NCI-H460 (cell line): ENCODE data around the gene CCZ1. TPM values are rescaled to one million over a fixed set of nuclear protein-coding genes. Genes with fewer than 3 reads are reported as not detected.
"Not testable (repeated sequence)": the region's sequence is repeated elsewhere in the genome, so short reads cannot be mapped to it uniquely, and the experiment has no call there.

Experiments
- DNase-seq: peaks from one replicate; pipeline ENCODE4 v3.0.0-alpha.2; 2016; ENCODE audit warnings: low read depth; ENCODE audit errors: extremely low read depth
- small RNA-seq, 2 experiments: library from RNA; depleted of rRNA; stranded (forward); fragments of <200 nt; gene quantifications; one replicate each; pipeline ENCODE3, GENCODE V24; 2014
- total RNA-seq: library from RNA; depleted of rRNA; stranded (reverse); fragments of >200 nt; shearing (Covaris generic); gene quantifications from 2 replicates; pipeline ENCODE4 v1.2.3, GENCODE V29; 2014; rRNA removed

The CCZ1 gene
- total RNA-seq, 1 experiment from 2014 or later, result 87.6 TPM

GRCh38 chr7:5904726-5905125 lies 6.2 kb downstream of the CCZ1 start:
- DNase-seq, result not testable (repeated sequence)

DNA sequence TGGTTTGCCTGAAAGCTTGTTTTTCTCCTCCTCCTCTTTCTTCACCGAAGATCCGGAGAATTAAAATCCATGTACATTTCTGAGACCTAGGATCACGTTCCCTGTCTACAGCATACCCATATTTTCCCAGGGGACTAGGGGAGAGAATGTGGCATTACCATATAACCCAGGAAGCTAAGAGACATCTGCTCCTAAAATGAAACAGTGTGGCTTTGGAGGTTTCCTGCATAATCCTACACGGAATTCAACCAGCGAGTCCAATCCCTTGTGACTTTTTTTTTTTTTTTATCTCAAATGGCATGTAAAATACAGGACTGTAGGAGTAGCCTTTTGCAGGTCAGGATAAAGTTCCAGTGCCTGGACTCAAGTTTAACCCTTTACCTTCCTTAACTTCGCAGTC lies 10.3 kb downstream of the CCZ1 start:
- not testable (repeated sequence) for DNase-seq

- DNase-seq, result not testable (repeated sequence)
These were observed 18.0 kb downstream of the CCZ1 start for GRCh38 chr7:5916529-5916928.

DNA sequence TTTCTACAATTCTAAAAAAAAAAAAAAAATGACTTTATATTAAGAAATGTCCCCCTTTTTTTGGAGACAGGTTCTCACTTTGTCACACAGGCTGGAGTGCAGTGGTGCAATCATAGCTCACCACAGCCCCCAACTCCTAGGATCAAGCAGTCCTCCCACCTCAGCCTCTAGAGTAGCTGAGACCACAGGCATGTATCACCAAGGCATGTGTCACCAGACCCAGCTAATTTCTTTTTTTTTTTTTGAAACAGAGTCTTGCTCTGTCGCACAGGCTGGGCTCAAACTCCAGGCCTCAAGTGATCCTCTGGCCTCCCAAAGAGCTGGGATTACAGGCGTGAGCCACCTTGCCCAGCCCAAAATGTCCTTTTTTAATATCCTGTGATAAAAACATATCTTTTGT lies 25.6 kb downstream of the CCZ1 start:
- not testable (repeated sequence) for DNase-seq

DNA sequence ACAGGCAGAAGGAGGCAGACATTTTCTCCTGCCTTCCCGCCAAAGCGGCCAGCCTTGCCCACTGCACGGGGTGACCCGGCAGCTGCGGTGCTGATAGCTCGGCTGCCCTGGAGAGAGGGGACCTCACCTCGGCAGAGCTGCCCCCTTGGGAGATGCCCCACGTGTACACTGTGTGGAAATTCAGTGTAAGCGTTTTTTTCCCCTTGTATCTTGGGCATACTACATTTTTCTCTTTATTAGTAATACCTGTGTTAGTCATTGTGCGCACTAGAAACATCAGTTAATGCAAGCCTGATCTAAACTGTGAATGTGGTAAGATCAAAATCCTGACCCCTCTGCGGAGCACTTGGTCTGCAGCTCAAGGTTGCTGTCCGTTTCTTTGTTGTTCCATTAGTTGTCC lies 26.1 kb downstream of the CCZ1 start:
- DNase-seq, result not testable (repeated sequence)

- not testable (repeated sequence) for DNase-seq
These were observed 27.8 kb downstream of the CCZ1 start for GRCh38 chr7:5926263-5926870.

GRCh38 chr7:5930290-5930689 lies 31.8 kb downstream of the CCZ1 start:
- DNase-seq, result not testable (repeated sequence)

DNA sequence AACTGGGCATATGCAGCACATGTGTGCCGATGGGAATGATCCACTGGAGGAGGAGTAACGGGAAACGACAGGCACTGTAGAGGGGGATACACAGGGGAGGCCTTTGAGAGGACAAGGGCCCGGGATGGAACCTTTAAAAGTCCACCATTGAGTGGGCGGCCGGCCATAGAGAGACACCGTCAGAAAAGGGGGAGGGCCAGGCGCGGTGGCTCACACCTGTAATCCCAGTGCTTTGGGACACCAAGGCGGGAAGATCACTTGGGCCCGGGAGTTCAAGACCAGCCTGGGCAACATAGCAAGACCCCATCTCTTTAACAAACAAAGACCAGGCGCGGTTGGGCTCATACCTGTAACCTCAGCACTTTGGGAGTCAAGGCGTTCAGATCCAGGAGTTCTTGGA lies 32.7 kb downstream of the CCZ1 start:
- not testable (repeated sequence) for DNase-seq

GRCh38 chr7:5931905-5932644 lies 33.5 kb downstream of the CCZ1 start:
- DNase-seq, result not testable (repeated sequence)

DNA sequence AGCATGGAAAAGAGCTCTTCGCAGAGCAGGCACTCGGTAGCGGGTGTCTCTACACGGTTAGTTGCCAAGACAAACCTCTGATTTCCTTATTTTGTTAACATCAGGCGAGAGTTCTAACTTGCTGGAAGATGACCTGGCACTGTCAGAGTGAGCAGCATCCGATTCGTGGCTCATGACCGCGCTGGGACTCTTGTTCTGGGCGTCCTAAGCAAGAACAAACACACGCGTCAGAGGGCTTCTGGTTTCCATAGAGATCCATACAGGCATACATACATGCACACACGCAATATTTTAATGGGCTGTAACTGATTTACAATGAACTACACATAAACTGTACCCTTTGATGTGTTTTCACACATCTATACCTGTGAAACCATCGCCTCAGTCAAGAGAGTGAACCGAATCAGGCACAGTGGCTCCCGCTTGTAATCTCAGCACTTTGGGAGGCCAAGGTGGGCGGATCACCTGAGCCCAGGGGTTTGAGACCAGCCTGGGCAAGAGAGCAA lies 36.5 kb downstream of the CCZ1 start:
- not testable (repeated sequence) for DNase-seq

- DNase-seq, result not testable (repeated sequence)
These were observed 64.7 kb downstream of the CCZ1 start for GRCh38 chr7:5963205-5963604.

DNA sequence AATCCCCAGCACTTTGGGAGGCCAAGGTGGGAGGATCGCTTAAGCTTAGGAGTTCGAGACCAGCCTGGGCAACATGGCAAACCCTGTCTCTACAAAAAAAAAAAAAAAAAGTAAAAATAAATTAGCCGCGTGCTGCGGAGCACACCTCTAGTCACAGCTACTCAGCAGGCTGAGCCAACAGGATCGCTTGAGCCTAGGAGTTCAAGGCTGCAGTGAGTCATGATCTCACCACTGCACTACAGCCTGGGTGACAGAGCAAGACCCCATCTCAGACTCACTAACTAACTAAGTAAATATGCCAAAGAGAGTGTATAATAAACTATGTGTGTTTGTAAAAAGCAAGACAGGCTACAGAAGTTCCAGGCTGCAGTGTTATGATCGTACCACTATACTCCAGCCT lies 65.3 kb downstream of the CCZ1 start:
- not testable (repeated sequence) for DNase-seq

DNA sequence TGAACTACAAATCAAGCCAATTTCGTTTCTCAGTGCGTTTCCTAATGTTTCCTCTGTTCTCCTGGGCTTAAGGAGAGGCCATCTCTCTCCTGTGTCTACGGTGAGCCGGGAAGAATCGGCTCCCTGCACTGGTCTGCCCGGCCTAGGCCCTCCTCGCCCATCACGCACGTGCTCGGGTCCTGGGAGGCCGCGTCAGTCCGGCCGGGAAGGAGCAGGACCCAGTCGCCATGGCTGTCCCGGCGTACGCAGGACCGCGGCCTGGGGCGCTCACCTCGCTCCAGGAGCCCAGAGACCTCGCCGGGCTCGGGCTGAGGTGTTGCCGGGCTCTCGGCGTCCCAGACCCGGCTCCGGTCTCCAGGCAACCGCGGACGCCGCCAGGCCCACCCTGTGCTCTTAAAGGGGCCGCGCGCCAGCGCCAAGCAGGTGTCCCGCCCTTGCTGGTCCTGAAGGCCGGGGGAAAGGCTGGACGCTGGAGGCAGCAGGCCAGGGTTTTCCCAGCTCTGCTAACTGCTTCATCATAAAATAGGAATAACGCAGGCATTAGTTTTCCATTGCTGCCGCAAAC lies 71.9 kb downstream of the CCZ1 start, which contains the start of gene RSPH10B:
RSPH10B (minus strand) TSS at position 343 of the 565 bp plus-strand sequence. CDS start 3,573 bp downstream, outside the sequence.
- not testable (repeated sequence) for DNase-seq

DNA sequence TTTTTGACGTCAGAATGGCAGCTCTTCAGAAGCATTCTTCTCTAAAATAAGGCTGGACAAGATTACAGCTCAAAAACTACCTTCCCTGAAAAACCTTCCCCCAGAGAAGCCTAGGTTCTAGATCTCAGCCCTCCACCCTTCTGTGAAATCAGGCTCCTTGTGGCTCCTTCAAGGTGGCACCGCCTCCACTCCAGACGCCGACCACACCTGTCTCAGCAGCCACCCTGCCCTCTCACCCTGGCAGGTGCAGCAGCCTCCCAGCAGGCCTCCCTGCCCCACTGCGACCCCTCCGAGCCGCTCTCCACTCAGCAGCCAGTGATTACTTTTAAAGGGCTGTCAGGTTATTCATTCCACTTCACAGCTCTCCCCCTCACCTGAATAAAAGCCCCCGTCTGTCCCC lies 75.0 kb downstream of the CCZ1 start:
- not testable (repeated sequence) for DNase-seq

Small RNA genes within 50 kb of the gene (small RNA-seq; reads per million reads assigned to genes)
- 0 reads per million in 2 experiments for gene RN7SL556P

Other genes with a start within 250 kb of the CCZ1 start
- 26.0 and 30.6 TPM in 2 replicates for gene RNF216, start 117.1 kb upstream of the CCZ1 start, total RNA-seq
- not detected in 2 replicates for gene OCM, start 17.9 kb upstream of the CCZ1 start, total RNA-seq
- not detected in 2 replicates for gene RSPH10B, start 72.0 kb downstream of the CCZ1 start, total RNA-seq
- gene PMS2, start 110.3 kb downstream of the CCZ1 start, total RNA-seq, result 20.4 and 24.8 TPM in 2 replicates
- gene AIMP2, start 110.5 kb downstream of the CCZ1 start, total RNA-seq, result 110 and 134 TPM in 2 replicates
- gene ANKRD61, start 132.6 kb downstream of the CCZ1 start, total RNA-seq, result 0.46 and 0.72 TPM in 2 replicates
- gene EIF2AK1, start 160.4 kb downstream of the CCZ1 start, total RNA-seq, result 108 and 115 TPM in 2 replicates
- 6.7 and 8.3 TPM in 2 replicates for gene USP42, start 206.2 kb downstream of the CCZ1 start, total RNA-seq